HG03139 (cell line): Measurements from ENCODE around the gene C5orf47.
"Not testable (repeated sequence)": the region's sequence is repeated elsewhere in the genome, so short reads cannot be mapped to it uniquely, and the experiment has no call there.

Source experiments
- ATAC-seq: cut with Tn5 transposase; IDR thresholded peaks from one replicate; pipeline ENCODE4 v1.9.1; 2021; ENCODE audit not compliant: unreplicated experiment

Gene C5orf47

GRCh38 chr5:173969167-173970049 lies 19.6 kb upstream of the C5orf47 start:
- ATAC-seq, result no peak

- ATAC-seq, result no peak
Measured at GRCh38 chr5:173970878-173971650, 17.9 kb upstream of the C5orf47 start.

DNA sequence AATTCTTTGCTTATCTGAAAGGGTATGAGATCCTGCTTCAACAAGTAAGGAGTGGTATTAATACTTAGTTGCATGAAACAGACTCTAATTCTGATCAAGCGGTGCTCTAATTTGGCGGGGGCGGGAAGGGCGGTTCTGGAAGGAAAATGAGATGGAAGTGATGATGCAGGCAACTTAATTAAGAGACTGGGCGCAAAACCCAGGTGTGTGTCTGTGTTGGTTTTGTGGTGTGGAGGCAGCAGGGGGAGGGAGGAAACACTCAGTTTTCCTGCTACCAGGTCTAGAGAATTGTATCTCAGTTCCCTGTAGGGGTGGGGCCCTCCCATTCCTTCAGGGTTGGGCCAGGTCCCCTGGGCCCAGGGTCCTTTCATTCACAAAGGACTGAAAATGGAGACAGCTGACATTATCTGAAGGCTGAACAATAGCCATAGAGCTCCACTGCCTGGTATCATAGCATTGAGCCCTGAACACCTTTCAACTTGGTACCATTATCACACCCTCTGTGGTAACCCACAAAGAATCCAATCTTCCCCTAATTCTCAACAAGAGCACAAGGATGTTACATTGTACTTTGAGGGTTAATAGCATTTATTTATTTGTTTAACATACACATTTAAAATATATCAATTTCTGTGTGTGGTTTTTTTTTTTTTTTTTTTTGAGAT lies 17.2 kb upstream of the C5orf47 start:
- no peak for ATAC-seq

DNA sequence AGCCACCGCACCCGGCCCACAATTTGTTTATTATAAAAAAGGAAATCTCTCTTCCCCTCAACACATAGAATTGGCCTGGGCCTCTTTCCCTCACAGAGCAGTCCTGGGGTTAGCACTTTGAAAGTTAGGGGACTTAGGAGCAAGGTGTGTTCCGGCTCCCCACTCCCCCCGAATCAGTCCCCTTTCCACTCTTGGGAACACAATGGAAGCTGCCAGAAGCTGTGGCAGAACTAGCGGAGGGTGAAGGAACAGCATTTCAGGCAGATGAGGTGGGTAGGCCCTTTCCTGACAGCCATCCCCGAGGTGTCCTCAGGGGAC lies 16.4 kb upstream of the C5orf47 start:
- no peak for ATAC-seq

DNA sequence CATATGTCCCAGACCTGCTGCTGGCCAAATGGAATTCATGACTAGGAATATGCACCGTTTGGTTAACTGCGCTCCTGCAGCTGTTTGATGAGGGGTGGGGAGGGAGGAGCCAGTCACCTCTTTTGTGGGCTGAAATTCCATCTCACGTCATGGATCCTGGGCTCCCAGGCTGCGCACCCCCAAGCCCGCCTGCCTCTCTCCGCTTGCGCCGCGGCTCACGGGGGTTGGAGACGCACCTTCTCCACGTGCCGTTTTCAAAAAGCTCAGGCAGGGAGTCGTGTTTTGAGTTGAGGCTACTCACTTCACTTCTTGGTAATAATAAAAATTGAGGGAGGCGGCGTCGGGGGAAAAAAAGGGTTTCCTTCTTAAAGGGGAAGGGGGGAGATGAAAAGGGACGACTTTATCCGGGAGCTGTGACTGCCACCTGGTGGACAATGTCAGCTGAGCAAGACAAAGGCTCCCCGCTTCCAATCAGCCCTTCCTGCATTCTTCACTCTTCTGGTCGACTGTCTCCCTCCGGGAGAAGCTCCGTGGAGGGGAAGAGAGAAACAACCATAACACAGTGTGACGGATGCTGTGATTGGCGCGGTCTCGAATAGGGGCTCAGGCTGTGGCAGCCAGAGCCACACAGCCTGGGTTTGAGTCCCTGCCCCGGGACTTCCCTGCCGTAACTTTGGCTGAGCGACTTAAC lies 15.9 kb upstream of the C5orf47 start:
- ATAC-seq, result peak; percentile 55

- ATAC-seq, result no peak
Measured at GRCh38 chr5:173973616-173973969, 15.4 kb upstream of the C5orf47 start.

GRCh38 chr5:173974688-173975239 lies 14.2 kb upstream of the C5orf47 start:
- no peak for ATAC-seq

- no peak for ATAC-seq
Measured at GRCh38 chr5:173981185-173981761, 7.7 kb upstream of the C5orf47 start.

- ATAC-seq, result no peak
Measured at GRCh38 chr5:173984218-173984617, 4.8 kb upstream of the C5orf47 start.

DNA sequence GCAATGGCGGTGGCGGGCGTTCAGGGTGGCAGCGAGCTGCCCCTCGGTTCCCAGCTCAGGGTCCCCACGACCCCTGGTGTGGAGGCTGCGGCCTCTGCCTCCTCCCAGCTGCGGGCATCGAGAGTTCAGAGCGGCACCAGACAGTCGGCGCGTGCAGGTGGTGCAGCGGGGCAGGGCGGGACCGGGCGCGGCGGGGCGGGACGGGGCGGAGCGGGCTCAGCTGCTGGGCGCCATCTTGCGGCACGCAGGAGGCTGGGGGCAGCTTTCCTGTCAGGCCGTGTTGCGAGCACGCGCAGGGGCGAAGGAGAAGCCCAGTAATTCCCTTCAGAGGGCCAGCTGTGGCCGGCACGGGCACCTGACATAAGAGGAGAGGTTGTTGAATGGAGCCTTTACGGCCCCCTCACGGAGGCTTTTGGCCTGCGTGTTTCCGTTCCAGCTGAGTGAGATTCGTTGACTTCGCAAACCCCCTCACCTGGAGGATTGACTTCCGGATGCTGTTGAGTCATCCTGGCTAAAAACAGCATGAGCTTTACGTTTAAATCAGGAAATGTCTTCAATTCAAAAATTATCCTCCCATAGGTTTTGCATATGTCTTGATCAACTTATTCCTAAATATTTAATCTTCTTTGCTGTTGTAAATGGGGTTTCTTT lies 587 bp downstream of the C5orf47 start:
- ATAC-seq, result no peak

DNA sequence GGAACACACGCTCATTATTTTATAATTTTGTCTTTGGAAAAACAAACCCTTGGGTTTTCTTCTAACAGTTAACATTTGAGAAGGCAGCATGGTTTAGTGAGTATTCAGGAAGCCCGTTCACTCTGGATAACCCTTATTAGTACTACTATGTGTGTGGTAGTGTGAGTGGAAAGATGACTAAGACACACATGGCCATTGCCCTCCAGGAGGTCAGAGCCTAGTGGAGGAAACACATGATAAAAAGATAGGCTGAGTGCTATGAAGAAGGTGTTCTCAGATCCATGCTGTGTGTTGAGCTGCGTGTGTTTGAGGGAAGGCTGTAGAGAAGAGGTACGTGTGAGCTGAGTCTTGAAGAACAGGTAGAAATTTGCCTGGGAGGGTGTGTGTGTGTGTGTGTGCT lies 8.4 kb downstream of the C5orf47 start:
- ATAC-seq, result no peak

DNA sequence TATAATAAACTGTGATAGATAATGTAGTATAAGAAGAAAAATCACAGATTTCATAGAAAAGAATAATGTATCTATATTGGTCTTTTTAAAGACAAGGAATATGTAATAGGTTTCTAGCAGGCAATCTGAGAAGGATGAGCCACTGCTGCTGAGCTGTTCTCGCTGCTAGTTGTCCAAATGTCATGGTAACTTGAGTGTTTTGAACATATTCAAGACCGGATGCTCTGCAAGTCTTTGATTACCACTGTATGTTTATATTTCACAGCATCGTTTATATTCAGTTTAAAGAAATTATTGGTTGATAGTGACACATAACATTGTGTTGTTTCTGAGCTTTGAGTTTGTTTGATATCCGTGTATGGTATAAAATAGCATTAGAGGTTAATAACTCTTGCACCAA lies 9.6 kb downstream of the C5orf47 start:
- ATAC-seq, result no peak

DNA sequence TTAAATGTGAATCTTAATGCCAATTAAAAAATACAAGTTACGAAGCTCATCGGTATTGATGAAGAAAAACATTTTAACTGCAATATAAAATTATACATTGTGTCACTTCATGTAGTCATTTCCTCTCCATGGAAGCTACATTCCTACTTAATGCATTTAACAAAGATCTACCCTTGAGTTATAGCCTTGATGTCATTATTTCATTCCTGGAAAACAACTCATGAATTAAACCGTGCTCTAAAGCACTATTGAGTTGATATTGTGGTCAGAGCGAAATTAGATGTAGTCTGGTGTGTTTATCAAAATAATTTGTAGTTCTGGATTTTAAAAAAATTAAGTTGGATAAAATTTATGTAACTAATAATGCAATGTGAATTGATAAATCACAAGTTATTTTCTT lies 11.1 kb downstream of the C5orf47 start:
- no peak for ATAC-seq

GRCh38 chr5:174003795-174004194 lies 14.8 kb downstream of the C5orf47 start:
- ATAC-seq, result no peak

- no peak for ATAC-seq
Measured at GRCh38 chr5:174008922-174009321, 20.0 kb downstream of the C5orf47 start.

GRCh38 chr5:174010365-174010764 lies 21.4 kb downstream of the C5orf47 start:
- ATAC-seq, result no peak

- ATAC-seq, result no peak
Measured at GRCh38 chr5:174011441-174011840, 22.5 kb downstream of the C5orf47 start.

- ATAC-seq, result not testable (repeated sequence)
Measured at GRCh38 chr5:174020069-174020927, 31.3 kb downstream of the C5orf47 start.

DNA sequence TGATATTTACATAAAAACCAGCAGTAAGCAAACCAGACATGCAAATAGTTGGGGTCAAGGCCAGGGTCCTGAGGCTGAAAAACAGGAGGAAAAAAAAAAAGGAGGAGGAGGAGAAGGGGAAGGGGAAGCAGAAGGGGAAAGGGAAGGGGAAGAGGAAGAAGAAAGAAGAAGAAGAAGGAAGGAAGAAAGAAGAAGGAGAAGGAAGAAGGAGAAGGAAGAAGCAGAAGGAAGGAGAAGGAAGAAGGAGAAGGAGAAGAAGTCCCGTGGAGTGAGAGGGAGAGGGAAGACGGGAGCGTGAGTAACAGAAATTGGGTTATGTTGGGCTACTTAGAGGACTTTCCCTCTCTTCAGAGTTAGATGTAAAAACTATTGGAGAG lies 31.9 kb downstream of the C5orf47 start:
- ATAC-seq, result no peak
